Mesothelial cell of epicardium (in vitro differentiated cells): ENCODE results near the gene SYAP1. TPM values are rescaled to one million over a fixed set of nuclear protein-coding genes. Genes with fewer than 3 reads are reported as not detected.

Experiments used
- DNase-seq, 2 experiments: peaks; one replicate each; pipeline ENCODE4 v3.0.0; 2021; ENCODE audit warnings: low spot score in 2 of 2; ENCODE audit not compliant: unreplicated experiment in 2 of 2
- H3K27ac Mint-ChIP-seq: 2 replicates; pipeline ENCODE4 v1.8.0; 2021; ENCODE audit warnings: mixed read lengths
- H3K27me3 Mint-ChIP-seq: 2 replicates; pipeline ENCODE4 v1.8.0; 2021; ENCODE audit warnings: low read depth, mixed read lengths
- H3K36me3 Mint-ChIP-seq: 2 replicates; pipeline ENCODE4 v1.8.0; 2021; ENCODE audit warnings: mixed read lengths
- H3K4me1 Mint-ChIP-seq: 2 replicates; pipeline ENCODE4 v1.8.0; 2021; ENCODE audit warnings: mixed read lengths
- H3K4me3 Mint-ChIP-seq: 2 replicates; pipeline ENCODE4 v1.8.0; 2021; ENCODE audit warnings: mild to moderate bottlenecking, moderate library complexity, mixed read lengths
- H3K9me3 Mint-ChIP-seq: 2 replicates; pipeline ENCODE4 v1.8.0; 2021; ENCODE audit warnings: mixed read lengths
- total RNA-seq: library from RNA; stranded (reverse); gene quantifications from 3 replicates; pipeline ENCODE4 v1.2.1, GENCODE V29; 2021
- TF ChIP-seq, protein P1 (sequence below): fragments of 200-600 bp; sonication (generic); IDR thresholded peaks from one replicate; pipeline ENCODE4 v1.5.0; 2021; ENCODE audit warnings: antibody characterized with exemption; ENCODE audit not compliant: unreplicated experiment

Gene SYAP1
- total RNA-seq, 1 donor from 2014 or later, result 41.1 TPM

DNA sequence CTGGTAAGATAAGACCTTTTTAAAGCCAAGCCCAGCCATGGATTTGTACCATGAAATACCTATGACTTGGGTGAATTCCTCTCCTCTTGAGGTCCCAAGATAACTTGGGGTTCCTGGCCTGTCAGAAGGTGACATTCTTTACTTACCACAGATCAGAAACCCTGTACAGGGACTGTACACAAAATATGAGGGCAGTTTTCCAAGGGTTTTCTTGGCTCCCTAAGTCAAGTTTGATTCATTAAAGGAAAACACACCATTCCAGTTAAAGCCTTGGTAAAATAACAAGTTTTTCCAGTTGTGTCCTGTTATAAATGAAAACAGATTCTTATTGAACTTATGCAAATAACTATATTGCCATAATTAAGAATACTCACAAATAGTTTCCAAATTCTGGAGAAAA lies 8.2 kb downstream of the SYAP1 start:
- H3K4me1 Mint-ChIP-seq, result peaks cover 5% of the 10 kb centered on the region
- H3K36me3 Mint-ChIP-seq, result peaks cover 26% of the 10 kb centered on the region
- H3K27me3 Mint-ChIP-seq, result no peaks in the 10 kb centered on the region
- H3K27ac Mint-ChIP-seq, result no peak overlapping the region
- TF ChIP-seq, protein P1, sequence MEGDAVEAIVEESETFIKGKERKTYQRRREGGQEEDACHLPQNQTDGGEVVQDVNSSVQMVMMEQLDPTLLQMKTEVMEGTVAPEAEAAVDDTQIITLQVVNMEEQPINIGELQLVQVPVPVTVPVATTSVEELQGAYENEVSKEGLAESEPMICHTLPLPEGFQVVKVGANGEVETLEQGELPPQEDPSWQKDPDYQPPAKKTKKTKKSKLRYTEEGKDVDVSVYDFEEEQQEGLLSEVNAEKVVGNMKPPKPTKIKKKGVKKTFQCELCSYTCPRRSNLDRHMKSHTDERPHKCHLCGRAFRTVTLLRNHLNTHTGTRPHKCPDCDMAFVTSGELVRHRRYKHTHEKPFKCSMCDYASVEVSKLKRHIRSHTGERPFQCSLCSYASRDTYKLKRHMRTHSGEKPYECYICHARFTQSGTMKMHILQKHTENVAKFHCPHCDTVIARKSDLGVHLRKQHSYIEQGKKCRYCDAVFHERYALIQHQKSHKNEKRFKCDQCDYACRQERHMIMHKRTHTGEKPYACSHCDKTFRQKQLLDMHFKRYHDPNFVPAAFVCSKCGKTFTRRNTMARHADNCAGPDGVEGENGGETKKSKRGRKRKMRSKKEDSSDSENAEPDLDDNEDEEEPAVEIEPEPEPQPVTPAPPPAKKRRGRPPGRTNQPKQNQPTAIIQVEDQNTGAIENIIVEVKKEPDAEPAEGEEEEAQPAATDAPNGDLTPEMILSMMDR, result no peak
- peaks cover 7% of the 10 kb centered on the region for H3K9me3 Mint-ChIP-seq
- DNase-seq, result no peak
- no peak overlapping the region for H3K4me3 Mint-ChIP-seq

DNA sequence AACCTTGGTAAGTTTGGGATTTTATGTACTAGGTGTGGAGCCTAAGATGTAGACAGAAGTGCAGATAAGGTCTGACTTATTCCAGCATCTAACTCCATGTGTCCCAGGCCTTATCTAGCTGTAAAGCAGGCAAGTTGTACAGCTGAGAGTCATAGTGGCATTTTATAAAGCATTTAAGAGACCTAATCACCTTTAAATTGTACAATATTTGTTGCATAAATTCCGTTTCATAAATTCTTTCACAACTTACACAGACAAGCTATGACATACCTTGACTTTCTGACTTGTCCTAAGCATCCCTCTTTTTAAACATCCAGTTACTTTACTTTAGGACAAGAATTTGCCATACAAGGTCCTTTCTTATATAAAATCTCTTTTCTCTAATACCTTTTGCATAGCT lies 11.0 kb downstream of the SYAP1 start:
- no peak overlapping the region for H3K27ac Mint-ChIP-seq

DNA sequence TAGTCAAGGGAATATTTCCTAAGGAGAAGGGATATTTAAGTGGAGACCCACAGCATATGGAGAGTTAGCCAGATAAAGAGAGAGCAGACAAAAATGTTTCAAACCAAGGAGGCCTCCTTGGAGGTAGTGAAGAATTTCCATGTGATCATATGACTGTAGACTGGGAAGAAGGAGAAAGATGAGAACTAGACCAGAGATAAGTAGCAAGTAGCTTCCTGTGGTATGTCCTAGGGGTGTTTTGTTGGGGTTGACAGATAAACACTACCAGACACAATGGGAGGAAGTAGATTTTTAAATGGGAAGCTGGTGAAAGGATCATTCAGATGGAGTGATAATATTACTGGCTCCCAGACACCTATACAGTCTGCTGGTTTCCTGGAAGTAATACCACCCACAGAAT lies 13.6 kb downstream of the SYAP1 start:
- DNase-seq, result no peak
- H3K27ac Mint-ChIP-seq, result no peak overlapping the region
- TF ChIP-seq, protein P1, result no peak

More for the DNA sequence above, 11.0 kb downstream of the SYAP1 start:
- peaks cover 2% of the 10 kb centered on the region for H3K4me1 Mint-ChIP-seq
- TF ChIP-seq, protein P1, result no peak
- peaks cover 29% of the 10 kb centered on the region for H3K36me3 Mint-ChIP-seq
- H3K9me3 Mint-ChIP-seq, result peaks cover 7% of the 10 kb centered on the region
- H3K27me3 Mint-ChIP-seq, result no peaks in the 10 kb centered on the region
- no peak for DNase-seq
- H3K4me3 Mint-ChIP-seq, result no peak overlapping the region

DNA sequence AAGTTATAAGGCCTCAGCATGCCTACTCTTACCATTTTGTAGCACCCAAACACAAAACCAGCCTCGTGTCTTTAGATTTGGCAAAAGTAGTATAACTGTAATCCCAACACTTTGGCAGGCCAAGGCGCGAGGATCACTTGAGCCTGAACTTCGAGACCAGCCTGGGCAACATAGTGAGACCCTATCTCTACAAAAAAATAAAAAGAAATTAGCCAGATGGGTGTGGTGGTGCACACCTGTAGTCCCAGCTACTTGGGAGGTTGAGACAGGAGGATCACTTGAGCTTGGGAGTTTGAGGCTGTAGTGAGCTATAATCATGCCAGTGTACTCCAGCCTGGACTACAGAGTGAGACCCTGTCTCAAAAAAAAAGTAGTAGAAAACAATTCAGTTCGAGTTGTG lies 17.6 kb downstream of the SYAP1 start:
- H3K36me3 Mint-ChIP-seq, result peaks cover 37% of the 10 kb centered on the region
- no peaks in the 10 kb centered on the region for H3K27me3 Mint-ChIP-seq
- no peak overlapping the region for H3K4me3 Mint-ChIP-seq
- TF ChIP-seq, protein P1, result no peak
- no peaks in the 10 kb centered on the region for H3K9me3 Mint-ChIP-seq
- no peaks in the 10 kb centered on the region for H3K4me1 Mint-ChIP-seq
- H3K27ac Mint-ChIP-seq, result no peak overlapping the region
- DNase-seq, result no peak

More for the DNA sequence above, 13.6 kb downstream of the SYAP1 start:
- no peak overlapping the region for H3K4me3 Mint-ChIP-seq
- H3K9me3 Mint-ChIP-seq, result peaks cover 3% of the 10 kb centered on the region
- no peaks in the 10 kb centered on the region for H3K4me1 Mint-ChIP-seq
- no peaks in the 10 kb centered on the region for H3K27me3 Mint-ChIP-seq
- H3K36me3 Mint-ChIP-seq, result peaks cover 33% of the 10 kb centered on the region

DNA sequence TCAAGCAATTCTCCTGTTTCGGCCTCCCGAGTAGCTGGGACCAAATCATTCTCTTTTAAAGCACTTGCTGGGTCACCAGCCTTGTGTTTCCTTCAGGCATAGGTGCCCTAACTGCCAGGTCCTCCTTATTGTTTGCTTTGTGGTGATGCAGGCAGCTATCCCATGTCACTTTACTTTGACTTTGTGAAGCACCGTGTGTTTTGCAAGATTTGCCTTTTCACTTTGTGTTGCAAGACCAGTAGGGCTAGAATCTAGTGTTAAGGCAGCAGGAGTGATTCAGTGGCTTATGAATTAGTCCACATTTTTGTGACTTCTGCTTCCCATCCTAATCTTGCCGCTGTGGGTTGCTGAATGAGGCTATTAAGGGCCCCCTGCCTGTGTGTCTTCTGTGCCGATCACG lies 20.2 kb downstream of the SYAP1 start:
- Mint-ChIP-seq H3K27me3 (no peaks in the 10 kb centered on the region), H3K4me3 (no peak overlapping the region), H3K27ac (no peak overlapping the region), H3K4me1 (no peaks in the 10 kb centered on the region), H3K9me3 (no peaks in the 10 kb centered on the region), H3K36me3 (peaks cover 42% of the 10 kb centered on the region)
- no peak for DNase-seq
- TF ChIP-seq, protein P1, result no peak
